ENCODE results near the gene MRPL22.
A peak's percentile ranks its signal among the peaks of the same experiment; 100 is the strongest.
"Not testable (repeated sequence)": the region's sequence is repeated elsewhere in the genome, so short reads cannot be mapped to it uniquely, and the experiment has no call there.

The MRPL22 gene

DNA sequence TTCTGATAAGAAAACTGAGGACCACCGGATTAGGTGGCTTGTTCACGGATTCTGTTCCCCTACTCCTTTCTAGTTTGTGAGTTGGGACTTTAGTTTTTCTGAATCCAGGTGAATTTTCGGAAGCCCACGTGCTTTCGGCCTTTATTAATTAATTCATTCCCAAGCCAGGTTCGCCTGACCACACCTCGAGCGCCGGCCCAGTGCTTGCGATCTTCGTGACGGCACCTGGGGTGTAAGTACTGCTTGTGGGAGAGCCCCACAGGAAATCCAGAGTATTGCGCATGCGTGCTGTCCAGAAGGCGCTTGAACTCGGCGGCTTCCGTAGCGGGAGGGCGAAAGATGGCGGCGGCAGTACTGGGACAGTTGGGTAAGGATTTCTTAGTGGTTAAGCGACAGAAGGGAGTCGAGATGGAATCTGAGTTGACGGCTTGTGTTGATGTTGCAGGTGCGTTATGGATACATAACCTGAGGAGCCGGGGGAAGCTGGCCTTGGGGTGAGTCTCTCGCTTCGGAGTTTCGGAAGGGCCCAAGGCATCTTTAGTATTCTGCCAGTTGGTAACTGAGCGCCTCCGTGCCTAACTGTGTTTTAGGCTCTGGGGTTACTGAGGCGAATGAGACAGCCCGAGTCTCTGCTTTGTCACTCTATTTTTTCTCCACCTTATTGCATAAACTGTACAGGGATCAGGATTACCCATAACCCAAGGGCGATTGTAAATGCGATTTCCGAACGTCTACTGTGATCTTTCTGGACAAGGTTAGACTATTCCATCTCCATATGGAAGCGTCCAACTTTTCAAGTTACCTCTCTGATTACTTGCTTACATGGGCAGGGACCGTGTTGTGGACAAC lies at the start of gene MRPL22:
Gene MRPL22, plus strand, starts transcription at position 302 of the 849 bp plus-strand sequence. Its CDS starts 38 bp downstream, at position 340.
- DNase-seq (ENCODE audit: low read depth): peak; percentile 87

GRCh38 chr5:154892369-154892771 lies 48.5 kb upstream of the MRPL22 start:
- no peak for DNase-seq (ENCODE audit: low read depth)

- DNase-seq (ENCODE audit: low read depth): no peak
Measured at GRCh38 chr5:154893381-154893780, 47.5 kb upstream of the MRPL22 start.

- DNase-seq (ENCODE audit: low read depth): no peak
Measured at GRCh38 chr5:154895606-154896561, 45.0 kb upstream of the MRPL22 start.

- DNase-seq (ENCODE audit: low read depth): no peak
Measured at GRCh38 chr5:154896562-154897165, 44.2 kb upstream of the MRPL22 start.

DNA sequence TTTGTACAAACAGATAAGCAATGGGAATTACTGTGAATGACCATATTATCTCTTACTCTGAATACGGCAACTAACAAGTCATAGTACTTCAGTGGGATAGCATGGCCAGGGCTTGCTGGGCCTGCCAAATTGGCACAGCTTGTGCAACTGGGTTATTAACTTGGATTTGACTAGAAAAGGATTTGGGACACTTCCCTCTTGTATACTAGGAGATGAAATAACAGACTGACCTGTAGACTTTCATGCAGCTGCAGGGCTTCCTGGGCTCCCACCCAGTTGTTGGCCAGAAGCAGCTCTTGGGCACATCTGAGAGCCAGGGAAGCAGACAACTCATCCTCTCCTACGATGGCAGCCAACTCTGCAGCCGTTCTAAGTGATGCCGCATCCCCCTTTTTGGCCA lies 42.7 kb upstream of the MRPL22 start:
- no peak for DNase-seq (ENCODE audit: low read depth)

DNA sequence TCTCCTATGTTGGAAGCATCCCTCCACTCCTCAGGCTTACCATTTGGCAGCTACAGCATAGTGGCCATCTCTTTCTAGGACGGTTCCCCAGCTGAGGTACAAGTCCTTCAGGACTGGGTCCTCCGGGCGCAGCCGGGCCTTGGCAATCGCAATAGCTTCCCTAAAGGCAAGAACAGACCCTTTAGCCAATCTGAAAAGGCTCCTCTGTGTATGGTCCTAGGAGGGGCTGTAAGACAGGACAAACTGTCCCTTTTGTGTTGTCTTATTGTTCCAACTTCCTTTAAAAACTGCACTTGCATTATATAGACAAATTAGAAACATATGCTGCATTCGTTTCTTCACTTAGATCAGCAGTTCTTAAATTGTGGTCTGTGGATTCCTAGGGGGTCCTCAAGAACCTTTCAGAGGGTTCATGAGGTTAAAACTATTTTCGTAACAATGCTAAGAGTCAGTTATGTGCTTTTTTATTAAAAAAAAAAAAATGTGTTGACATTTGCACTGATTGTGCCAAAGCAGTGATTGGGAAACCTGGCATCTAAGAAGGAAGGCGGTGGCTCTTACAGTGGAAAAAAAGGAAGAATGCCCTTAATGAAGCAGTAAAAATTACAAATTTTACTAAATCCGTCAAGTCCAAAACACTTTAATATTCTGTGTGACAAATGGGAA lies 41.6 kb upstream of the MRPL22 start:
- DNase-seq (ENCODE audit: low read depth): no peak

DNA sequence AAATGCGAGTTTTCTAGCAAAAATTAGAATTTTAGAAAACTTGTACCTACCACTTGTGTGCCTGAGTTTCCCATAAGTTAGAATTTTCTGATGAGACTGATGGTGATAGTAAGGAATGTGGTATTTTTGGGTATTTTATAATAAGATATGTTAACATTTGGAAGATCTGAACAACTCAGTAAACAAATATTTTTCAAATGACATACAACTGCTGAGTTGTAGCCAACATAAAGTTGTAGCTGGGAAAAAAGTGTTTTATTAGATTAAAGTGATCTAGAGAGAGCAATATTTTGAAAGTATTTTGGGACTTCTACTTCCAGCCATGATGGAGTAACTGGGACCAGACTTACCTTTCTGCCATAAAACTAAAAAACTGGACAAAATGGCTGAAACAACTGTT lies 40.8 kb upstream of the MRPL22 start:
- no peak for DNase-seq (ENCODE audit: low read depth)

DNA sequence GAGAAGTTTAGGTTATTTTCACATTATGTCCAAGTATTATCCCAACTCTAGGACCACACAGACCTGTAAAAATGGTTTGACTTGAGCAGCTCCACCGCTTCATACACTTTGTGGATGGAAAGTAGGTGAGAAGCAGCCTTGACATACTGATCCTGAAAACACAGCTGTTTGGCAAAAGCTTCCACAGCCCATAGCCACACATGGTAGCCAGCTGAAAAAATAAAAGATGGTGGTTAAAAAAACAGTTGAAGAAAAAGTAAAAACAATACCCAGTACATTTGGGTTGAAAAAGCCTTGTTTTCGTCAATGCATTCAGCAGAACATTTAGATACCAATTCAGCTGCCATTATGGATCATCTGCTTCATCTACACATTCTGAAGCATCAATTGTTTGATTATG lies 39.6 kb upstream of the MRPL22 start:
- DNase-seq (ENCODE audit: low read depth): no peak

- DNase-seq (ENCODE audit: low read depth): no peak
Measured at GRCh38 chr5:154901913-154902312, 39.0 kb upstream of the MRPL22 start.

- not testable (repeated sequence) for DNase-seq (ENCODE audit: low read depth)
Measured at GRCh38 chr5:154905601-154906000, 35.3 kb upstream of the MRPL22 start.

DNA sequence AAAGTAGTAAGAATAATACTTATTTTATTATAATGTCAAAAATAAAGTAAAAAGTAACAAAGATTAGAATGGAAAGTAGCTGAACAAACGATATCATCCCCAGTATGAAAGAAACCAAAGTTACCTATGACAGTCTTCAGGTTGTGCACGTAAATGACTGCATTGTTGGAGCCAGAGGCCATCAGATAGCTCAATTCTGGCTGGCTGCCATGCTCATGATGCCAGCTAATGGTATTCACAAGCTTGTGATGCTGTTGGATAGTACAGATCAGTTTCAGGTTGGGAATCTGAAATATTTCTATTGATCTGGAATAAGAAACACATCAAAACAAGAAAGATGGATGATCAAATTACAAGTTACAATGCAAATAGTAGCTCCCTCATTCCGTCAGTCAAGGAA lies 24.0 kb upstream of the MRPL22 start:
- DNase-seq (ENCODE audit: low read depth): no peak

- no peak for DNase-seq (ENCODE audit: low read depth)
Measured at GRCh38 chr5:154917757-154918156, 23.1 kb upstream of the MRPL22 start.

DNA sequence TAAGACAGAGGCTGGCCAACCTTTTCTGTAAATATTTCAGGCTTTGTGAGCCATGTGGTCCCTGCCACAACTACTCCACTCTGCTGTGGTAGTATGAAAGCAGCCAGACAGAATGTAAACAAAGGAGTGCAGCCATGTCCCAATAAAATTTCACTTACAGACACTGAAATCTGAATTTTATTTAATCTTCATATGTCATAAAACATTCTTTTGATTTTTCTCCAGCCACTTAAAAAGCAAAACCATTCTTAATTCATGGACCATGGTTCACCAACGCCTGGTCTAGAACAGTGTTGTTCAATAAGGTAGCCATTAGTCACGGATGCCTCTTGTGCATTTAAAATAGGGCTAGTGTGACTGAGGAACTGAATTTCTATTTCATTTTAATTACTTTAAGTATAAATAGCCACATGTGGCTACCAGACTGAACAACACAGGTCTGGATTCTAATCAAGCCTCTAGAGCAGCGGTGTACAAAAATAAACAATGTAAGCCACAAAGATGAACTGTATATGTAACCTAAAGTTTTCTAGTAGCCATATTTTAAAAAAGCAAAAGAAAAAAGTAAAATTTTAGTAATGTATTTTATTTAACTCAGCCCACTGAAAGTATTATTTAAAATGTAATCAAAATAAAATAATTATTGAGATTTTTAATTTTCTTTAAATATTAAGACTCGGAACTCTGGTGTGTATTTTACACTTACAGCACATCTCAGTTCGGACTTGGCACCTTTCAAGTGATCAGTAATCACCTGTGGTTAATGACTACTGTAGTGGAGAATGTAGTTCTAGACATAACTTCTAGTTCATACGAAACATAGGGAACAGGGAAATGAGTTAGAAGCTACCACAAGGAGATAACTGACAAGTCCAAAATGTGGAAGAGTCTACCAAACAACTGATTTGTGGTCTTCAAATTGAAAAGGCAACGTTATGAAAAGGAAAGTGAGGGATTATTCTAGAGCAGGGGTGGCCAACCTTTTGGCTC lies 17.1 kb upstream of the MRPL22 start:
- no peak for DNase-seq (ENCODE audit: low read depth)

DNA sequence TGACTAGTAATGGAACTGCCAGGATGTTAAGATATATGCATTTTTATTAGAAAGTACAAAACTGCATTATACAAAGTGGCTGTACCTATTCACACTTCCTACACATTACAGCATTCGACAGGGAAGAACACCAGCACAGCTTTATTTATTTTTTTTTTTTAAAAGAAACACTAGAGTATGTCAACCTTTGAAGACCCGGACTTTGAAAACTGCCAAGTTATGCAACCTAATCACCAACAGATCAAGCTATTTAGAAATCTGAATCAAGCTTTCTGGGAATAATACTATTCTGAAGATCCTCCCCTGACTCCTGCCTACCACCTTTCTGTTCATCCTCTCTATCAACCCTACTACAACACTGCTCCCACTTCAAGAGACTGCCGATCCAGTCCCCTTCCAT lies 7.3 kb upstream of the MRPL22 start:
- DNase-seq (ENCODE audit: low read depth): no peak

GRCh38 chr5:154934881-154935280 lies 6.0 kb upstream of the MRPL22 start:
- no peak for DNase-seq (ENCODE audit: low read depth)

- no peak for DNase-seq (ENCODE audit: low read depth)
Measured at GRCh38 chr5:154937186-154937717, 3.6 kb upstream of the MRPL22 start.

GRCh38 chr5:154937718-154938466 lies 3.0 kb upstream of the MRPL22 start, which contains the start of gene GEMIN5:
GEMIN5 (minus strand) TSS chr5:154938211; CDS start chr5:154938133, 78 bp downstream.
- peak; percentile 75 for DNase-seq (ENCODE audit: low read depth)

- not testable (repeated sequence) for DNase-seq (ENCODE audit: low read depth)
Measured at GRCh38 chr5:154939387-154939786, 1.5 kb upstream of the MRPL22 start.
